Posterior vena cava (tissue), 2 donors: ENCODE measurements around the gene LSAMP. TPM values are rescaled to one million over a fixed set of nuclear protein-coding genes. Genes with fewer than 3 reads are reported as not detected.
"Not testable (repeated sequence)": the region's sequence is repeated elsewhere in the genome, so short reads cannot be mapped to it uniquely, and the experiment has no call there.

Source experiments
- DNase-seq: peaks from one replicate; pipeline ENCODE4 v3.0.0-alpha.2; 2020; ENCODE audit warnings: low spot score
- intact Hi-C, 2 donors: fragments of 100-400 bp; cut with DNase I; formaldehyde crosslinking; loops; one replicate each; pipeline versions ENCODE4 v1.14.1 to v1.14.2; 2022 to 2023
- total RNA-seq, 2 donors: library from RNA; stranded (reverse); fragmentation: NEBNext Ultra II Directional; extraction: Animal tissue kit (Norgen Biotek cat#: 25700); gene quantifications; one replicate each; pipeline ENCODE4 v1.2.1, GENCODE V29; 2021
- donor health status: DM: yes; HTN: yes; CAD: no.
- donor health status: DM: yes; HTN: yes; CAD: no.

The LSAMP gene
- total RNA-seq, 2 donors from 2014 or later, result 3.7 to 11.9 TPM

- intact Hi-C loops, result no loop called here
- no peak for DNase-seq
Observed at GRCh38 chr3:115855911-115856310, 589.4 kb downstream of the LSAMP start.

DNA sequence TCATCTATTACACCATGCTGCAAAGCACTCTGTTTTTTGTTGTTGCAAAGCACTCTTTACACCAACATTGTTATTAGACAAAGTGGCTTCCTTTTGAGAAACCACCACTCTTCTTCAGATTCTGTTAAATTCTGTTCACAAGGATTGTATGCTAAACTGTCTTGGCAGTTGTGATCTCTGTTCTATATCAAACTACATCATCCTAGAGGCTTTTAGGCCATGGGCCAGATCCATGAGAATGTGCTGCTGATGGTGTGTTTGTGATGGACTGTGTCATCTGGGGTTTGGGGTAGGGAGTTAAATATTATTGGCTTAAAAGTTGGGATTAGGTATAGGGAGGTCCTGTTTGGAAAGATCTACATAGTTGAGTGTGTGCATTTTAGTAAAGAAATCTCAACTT lies 592.2 kb downstream of the LSAMP start:
- intact Hi-C loops, result no loop called here
- DNase-seq, result no peak

DNA sequence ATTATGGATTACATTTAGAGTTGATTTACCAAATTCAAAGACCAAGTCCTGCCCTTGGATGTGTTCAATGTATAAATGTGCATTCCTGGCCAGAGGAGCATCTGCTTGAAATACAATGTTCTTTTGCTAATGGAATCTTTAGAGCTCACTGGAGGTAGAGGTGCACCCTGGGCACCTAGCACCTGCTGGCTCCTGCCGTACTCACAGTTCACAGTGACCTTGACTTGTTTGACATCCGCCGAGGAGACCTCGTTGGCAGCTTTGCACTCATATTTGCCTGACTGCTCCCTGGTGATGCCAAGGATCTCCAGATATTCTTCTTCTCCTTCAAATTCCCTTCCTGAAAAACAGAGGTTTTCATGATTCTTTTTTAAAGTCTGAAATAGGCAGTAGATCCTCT lies 593.0 kb downstream of the LSAMP start:
- intact Hi-C loops, result no loop called here

DNA sequence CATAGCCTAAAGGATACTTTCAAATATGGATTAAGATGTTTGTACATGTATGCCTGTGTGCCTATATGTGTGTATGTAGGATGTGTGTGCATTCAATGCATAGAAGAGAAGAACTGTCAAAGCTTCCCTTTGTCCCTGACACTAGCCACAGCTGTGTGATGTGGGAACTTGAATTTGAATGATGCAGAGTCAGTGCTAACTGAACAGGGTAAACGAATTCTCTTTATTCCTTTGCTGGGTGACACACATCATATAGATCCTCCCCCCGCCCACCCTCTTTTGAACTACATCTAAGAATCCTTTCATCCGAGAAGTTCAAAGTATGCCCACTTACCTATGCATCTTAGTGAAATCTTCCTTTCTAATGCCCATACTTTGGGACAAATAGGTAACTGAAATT lies 593.7 kb downstream of the LSAMP start:
- intact Hi-C loops, result loop anchor here in 1 of 2 donors (2.0 kb wide), 1 partner anchor 49 kb away; no protein-coding TSS in a partner anchor
- DNase-seq, result no peak

More for the DNA sequence above, 593.0 kb downstream of the LSAMP start:
- DNase-seq, result no peak

DNA sequence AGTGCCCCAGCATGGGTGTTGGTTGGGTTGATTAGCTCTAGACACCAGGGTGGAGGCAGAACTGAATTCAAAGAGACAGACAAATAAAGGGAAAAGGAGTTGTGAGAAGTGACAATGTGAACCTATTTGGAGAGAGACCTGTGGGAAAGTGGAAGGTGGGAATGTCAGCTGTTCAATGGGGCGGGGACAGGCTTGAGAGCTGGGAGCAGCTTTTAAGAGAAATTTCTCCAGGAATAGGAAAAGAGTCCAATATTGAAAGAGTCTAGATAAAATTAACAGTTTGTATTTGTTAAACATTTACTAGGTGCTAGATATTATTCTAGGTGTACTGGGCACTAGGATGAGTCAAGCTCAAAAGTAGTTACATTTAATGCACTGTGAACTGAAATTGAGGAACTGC lies 596.6 kb downstream of the LSAMP start:
- intact Hi-C loops, result no loop called here
- DNase-seq, result no peak

- intact Hi-C loops, result no loop called here
- DNase-seq, result no peak
Observed at GRCh38 chr3:115845986-115846385, 599.3 kb downstream of the LSAMP start.

GRCh38 chr3:115844729-115845128 lies 600.6 kb downstream of the LSAMP start:
- intact Hi-C loops, result not testable (repeated sequence)

DNA sequence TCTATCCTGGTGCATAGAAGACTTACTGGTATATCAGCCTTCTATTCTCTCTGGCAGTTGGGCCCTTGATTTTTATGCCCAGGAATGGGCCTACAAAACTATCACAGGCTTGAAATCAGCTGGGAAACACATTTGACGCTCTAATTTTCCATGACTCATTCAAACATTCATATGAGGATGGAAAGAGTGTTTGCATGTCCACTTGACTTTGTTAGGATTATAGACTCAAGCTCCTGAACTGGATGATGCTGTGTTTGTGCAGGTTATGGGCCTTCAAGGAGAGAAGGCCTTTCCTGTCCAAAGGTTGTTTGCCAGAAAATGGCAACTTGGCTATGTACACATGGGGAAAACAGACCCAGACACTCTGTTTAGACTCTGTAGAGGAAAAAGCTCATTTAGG lies 602.1 kb downstream of the LSAMP start:
- no peak for DNase-seq
- intact Hi-C loops, result no loop called here

More at GRCh38 chr3:115844729-115845128, 600.6 kb downstream of the LSAMP start:
- DNase-seq, result not testable (repeated sequence)

DNA sequence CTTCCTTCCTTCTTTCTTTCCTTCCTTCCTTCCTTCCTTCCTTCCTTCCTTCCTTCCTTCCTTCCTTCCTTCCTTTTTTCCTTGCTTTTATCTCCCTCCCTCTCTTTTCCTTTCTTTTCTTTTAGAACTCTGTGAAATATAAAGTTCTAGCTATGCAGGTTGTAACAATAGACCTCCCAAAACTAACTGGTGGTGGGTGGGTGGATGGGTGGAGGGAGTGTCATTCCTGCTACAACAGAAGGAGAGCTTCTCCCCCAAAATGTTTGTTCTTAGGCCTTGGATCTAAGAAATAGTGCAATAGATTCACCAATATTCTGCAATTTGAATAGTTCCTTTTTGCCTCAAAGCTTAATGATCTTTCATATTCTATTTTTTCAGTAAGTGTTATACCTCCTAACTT lies 606.0 kb downstream of the LSAMP start:
- intact Hi-C loops, result no loop called here
- DNase-seq, result no peak

- intact Hi-C loops, result no loop called here
- DNase-seq, result no peak
Observed at GRCh38 chr3:115838786-115839185, 606.5 kb downstream of the LSAMP start.

DNA sequence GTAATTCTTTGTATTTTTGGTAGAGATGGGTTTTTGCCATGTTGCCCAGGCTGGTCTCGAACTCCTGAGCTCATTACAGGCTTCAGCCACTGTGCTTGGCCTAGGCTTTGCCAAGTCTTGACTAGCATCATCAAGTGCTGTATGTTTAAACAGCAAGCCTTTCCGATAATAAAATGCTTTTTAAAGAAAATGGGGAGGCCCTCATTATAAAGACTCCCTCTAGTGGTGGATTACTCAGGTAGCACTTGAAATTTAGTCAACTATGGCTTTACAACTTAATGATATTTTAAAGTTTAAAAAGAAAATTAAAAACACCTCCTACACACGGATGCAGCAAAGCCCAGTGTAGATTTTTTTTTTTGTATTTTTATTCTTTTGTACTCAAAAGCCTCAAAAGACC lies 608.3 kb downstream of the LSAMP start:
- intact Hi-C loops, result no loop called here
- DNase-seq, result no peak

DNA sequence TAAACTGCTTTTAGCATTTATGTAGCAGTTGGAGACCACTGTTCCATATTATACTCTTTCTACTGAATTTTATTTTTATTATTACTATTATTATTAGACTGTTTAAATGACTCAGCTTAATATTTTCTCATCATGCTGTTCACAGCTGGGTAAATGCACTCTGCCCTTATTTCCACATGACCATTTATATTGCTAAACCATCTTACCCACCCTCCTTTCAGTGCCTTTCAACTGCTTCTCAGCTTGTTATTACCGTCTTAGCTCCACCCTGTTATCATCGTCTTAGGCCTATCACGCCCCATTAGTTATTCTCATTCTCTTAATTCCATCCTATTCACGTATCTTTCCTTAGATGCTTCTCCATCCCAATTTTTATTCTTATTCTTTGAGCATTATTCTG lies 609.3 kb downstream of the LSAMP start:
- intact Hi-C loops, result no loop called here
- DNase-seq, result no peak

GRCh38 chr3:115834068-115834467 lies 611.2 kb downstream of the LSAMP start:
- intact Hi-C loops, result no loop called here
- no peak for DNase-seq

DNA sequence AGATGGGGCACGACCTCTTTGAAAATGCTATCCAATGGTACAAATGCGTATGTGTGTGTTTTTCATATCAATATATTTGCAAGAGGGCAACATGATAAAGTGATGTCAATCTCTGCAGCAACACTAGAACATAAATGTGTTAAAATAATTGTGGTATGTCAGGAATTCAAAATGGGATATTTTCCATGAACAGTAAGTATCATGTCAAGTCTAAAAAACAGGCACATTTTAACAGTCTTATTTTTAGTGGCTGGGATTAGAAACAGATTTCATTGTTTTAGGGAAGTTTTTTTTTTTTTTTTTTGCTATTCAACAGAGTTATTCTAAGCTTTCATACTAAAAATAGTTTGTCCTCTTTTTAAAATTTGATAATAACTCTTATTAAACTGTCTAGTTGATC lies 612.2 kb downstream of the LSAMP start:
- no peak for DNase-seq
- intact Hi-C loops, result no loop called here

- intact Hi-C loops, result no loop called here
- DNase-seq, result no peak
Observed at GRCh38 chr3:115832265-115832664, 613.0 kb downstream of the LSAMP start.

- intact Hi-C loops, result no loop called here
- DNase-seq, result no peak
Observed at GRCh38 chr3:115831864-115832263, 613.4 kb downstream of the LSAMP start.

DNA sequence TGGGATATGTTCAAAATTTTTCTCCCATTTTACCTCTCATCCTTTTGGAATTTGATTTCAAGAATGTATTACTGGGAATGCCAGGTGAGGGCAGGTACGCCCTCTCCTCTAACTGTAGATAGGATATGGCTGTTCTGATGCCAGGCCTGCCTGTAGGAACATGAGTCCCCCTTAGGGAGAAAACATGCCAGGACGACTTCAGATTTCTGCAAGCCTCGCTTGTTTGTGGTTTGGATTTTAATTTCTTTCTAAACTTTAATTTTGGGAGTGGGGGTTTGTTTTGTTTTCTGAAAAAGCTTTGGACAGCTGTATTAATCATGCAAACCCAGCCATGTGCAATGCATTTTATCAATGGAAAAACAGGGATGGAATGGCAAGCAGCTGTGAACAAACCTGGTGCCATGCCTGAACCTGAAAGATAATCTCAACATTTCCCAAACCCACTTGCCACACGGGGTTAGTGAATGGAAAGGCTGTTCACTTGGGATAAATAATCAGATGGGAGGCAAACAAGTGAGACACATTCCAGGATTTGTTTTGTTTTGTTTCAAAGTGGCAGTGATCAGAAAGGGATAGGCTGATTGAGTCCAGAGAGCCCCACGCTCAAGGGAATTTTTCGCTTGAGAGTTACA lies 614.4 kb downstream of the LSAMP start:
- DNase-seq, result no peak
- intact Hi-C loops, result no loop called here

DNA sequence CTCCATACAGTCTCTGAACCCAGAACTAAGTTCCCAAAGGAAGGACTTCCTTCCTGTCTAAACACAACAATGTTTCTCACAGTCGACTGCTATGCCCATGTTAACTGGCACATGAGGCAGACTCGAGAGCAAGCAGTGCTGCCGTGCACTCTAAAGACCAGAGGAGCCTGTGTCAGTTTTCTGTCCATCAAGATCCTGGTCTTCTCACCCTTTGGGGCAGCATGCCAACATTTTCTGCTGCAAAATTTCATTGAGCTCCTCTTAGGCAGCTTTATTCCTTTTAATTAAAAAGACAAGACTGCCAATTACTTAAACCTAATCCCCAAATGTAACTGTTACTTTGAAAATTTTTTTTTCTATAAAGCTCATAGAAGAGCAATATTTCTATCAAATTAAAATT lies 616.9 kb downstream of the LSAMP start:
- DNase-seq, result no peak
- intact Hi-C loops, result no loop called here

GRCh38 chr3:115827495-115827894 lies 617.8 kb downstream of the LSAMP start:
- DNase-seq, result no peak
- intact Hi-C loops, result no loop called here

DNA sequence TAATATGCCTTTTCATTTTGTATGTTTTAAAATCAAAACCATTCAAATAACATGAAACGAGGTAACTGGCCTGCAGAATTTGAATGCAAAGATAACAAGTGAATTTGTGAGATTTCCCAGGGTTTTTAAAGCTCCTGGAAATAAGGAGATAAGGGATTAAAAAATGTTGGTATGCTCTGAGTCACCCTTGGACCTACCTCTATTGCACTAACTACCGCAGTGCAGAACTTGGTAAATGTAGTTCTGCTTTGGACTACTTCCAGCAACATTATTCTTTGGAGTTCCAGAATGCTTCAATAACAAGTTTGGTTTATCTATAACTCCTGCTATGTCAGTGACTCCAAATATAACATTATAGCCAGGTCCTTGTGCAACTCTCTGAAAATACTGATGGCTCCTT lies 620.2 kb downstream of the LSAMP start:
- no peak for DNase-seq

DNA sequence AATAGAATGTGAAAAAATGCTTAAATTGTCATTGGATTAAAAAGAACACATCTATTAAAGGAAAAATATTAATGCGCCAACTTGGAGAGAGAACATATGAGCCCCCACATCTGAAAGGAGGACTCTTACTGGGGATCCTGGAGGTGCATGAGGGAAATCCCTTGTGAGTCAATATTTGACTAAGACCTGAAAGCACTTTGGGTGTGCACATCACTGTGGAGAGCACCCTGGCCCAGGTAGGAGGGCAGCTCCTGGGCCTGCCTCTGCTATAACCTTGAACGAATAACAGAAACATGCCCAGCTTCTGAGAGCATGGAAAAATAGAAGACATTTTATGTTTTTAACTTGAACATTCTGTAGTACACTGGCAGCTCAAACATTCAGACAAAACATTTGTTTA lies 622.2 kb downstream of the LSAMP start:
- intact Hi-C loops, result no loop called here
- DNase-seq, result no peak

More for the DNA sequence above, 620.2 kb downstream of the LSAMP start:
- intact Hi-C loops, result no loop called here

DNA sequence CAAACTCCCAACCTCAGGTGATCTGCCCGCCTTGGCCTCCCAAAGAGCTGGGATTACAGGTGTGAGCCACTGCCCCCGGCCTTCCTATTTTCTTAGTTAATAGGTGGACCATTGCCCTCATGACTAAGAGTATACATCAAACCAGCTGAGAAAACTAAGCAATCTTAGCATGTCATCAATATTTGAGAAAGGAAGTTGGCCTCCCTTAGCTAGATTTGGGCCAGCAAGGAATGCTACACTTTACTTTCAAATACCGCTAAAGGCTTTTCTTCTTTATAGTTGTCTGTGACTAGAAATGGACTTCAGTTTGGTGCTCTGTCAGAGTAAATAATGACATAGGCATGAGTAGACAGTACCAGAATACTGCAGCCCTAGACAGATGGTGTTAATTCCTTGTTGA lies 622.7 kb downstream of the LSAMP start:
- DNase-seq, result no peak
- intact Hi-C loops, result no loop called here
